Liver (tissue), 9 donors: ENCODE measurements around the gene LAT. TPM values are rescaled to one million over a fixed set of nuclear protein-coding genes. Genes with fewer than 3 reads are reported as not detected.

ENCODE experiments used
- DNase-seq: peaks from one replicate; pipeline ENCODE4 v3.0.0-alpha.2; 2017; ENCODE audit warnings: low spot score
- H3K27ac ChIP-seq, 2 donors: one replicate each; pipeline ENCODE4 v1.7.0; 2013; ENCODE audit warnings: inconsistent platforms in 2 of 2, low read length in 2 of 2, control low read depth in 1 of 2, low read depth in 1 of 2, mild to moderate bottlenecking in 1 of 2
- H3K27me3 ChIP-seq, 4 donors: one replicate each; pipeline versions ENCODE4 v1.6.1 to v1.7.0; 2013; ENCODE audit warnings: low read length in 3 of 4, inconsistent platforms in 1 of 4, mild to moderate bottlenecking in 1 of 4, moderate library complexity in 1 of 4; ENCODE audit not compliant: control insufficient read depth in 4 of 4, insufficient read depth in 4 of 4
- H3K36me3 ChIP-seq, 4 donors: one replicate each; pipeline versions ENCODE4 v1.6.1 to v1.7.0; 2013; ENCODE audit warnings: low read length in 3 of 4, mild to moderate bottlenecking in 3 of 4, low read depth in 1 of 4, moderate library complexity in 1 of 4; ENCODE audit not compliant: control insufficient read depth in 4 of 4, insufficient read depth in 3 of 4
- H3K4me1 ChIP-seq, 4 donors: one replicate each; pipeline versions ENCODE4 v1.6.1 to v1.7.0; 2013; ENCODE audit warnings: low read length in 3 of 4, mild to moderate bottlenecking in 3 of 4, moderate library complexity in 1 of 4; ENCODE audit not compliant: control insufficient read depth in 4 of 4, insufficient read depth in 4 of 4
- H3K4me3 ChIP-seq, 3 donors: one replicate each; pipeline versions ENCODE4 v1.6.1 to v1.7.0; 2013; ENCODE audit warnings: low read length in 3 of 3, control low read depth in 1 of 3, low read depth in 1 of 3, mild to moderate bottlenecking in 1 of 3
- H3K9ac ChIP-seq, 2 donors: one replicate each; pipeline ENCODE4 v1.7.0; 2013; ENCODE audit warnings: low read length in 2 of 2, mild to moderate bottlenecking in 2 of 2, moderate library complexity in 2 of 2, control low read depth in 1 of 2, low read depth in 1 of 2
- H3K9me3 ChIP-seq, 4 donors: one replicate each; pipeline versions ENCODE4 v1.6.1 to v1.7.0; 2013; ENCODE audit warnings: low read length in 3 of 4; ENCODE audit not compliant: control insufficient read depth in 4 of 4
- FOXA1 ChIP-seq: IDR thresholded peaks from 2 replicates; pipeline ENCODE4 v1.6.1; 2016; ENCODE audit warnings: antibody characterized with exemption
- FOXA2 ChIP-seq: IDR thresholded peaks from 2 replicates; pipeline ENCODE4 v1.6.1; 2016; ENCODE audit warnings: antibody characterized with exemption
- GABPA ChIP-seq, 2 donors: IDR thresholded peaks in 1 of 2; conservative IDR thresholded peaks in 1 of 2; 2 replicates each; pipeline ENCODE4 v1.6.1; 2016; ENCODE audit warnings: antibody characterized with exemption in 2 of 2, mild to moderate bottlenecking in 1 of 2, moderate library complexity in 1 of 2
- HNF4A ChIP-seq, 2 donors: conservative IDR thresholded peaks; 2 replicates each; pipeline ENCODE4 v1.6.1; 2016; ENCODE audit warnings: antibody characterized with exemption in 2 of 2, mild to moderate bottlenecking in 2 of 2
- HNF4G ChIP-seq: IDR thresholded peaks from 2 replicates; pipeline ENCODE4 v1.6.1; 2016; ENCODE audit warnings: antibody characterized with exemption
- JUND ChIP-seq, 2 donors: IDR thresholded peaks; 2 replicates each; pipeline ENCODE4 v1.6.1; 2016; ENCODE audit warnings: antibody characterized with exemption in 2 of 2
- MAX ChIP-seq: IDR thresholded peaks from 2 replicates; pipeline ENCODE4 v1.6.1; 2016; ENCODE audit warnings: antibody characterized with exemption
- NR2F2 ChIP-seq: IDR thresholded peaks from 2 replicates; pipeline ENCODE4 v1.6.1; 2016; ENCODE audit warnings: antibody characterized with exemption
- RAD21 ChIP-seq, 2 donors: IDR thresholded peaks; 2 replicates each; pipeline ENCODE4 v1.6.1; 2016; ENCODE audit warnings: antibody characterized with exemption in 2 of 2, mild to moderate bottlenecking in 2 of 2
- REST ChIP-seq: IDR thresholded peaks from 2 replicates; pipeline ENCODE4 v1.6.1; 2016; ENCODE audit warnings: antibody characterized with exemption, mild to moderate bottlenecking
- TAF1 ChIP-seq: conservative IDR thresholded peaks from 2 replicates; pipeline ENCODE4 v1.6.1; 2016; ENCODE audit warnings: antibody characterized with exemption, mild to moderate bottlenecking
- YY1 ChIP-seq: IDR thresholded peaks from 2 replicates; pipeline ENCODE4 v1.6.1; 2016; ENCODE audit warnings: antibody characterized with exemption, mild to moderate bottlenecking
- ZBTB33 ChIP-seq: IDR thresholded peaks from 2 replicates; pipeline ENCODE4 v1.6.1; 2016; ENCODE audit warnings: antibody characterized with exemption
- WGBS: extraction: QIAGEN DNeasy Blood & Tissue Kit; methylation state at CpG from one replicate; pipeline ENCODE4 v1.1.7; 2013; 5-methylcytosine and 5-hydroxymethylcytosine counted together
- polyA plus RNA-seq, 2 donors: library from polyadenylated mRNA; stranded (reverse) in 1 of 2; unstranded in 1 of 2; fragments of 200-250 nt in 1 of 2; fragments of >200 nt in 1 of 2; fragmentation: Nextera tagmentation in 1 of 2; extraction: Ambion mirVana in 1 of 2; gene quantifications; one replicate each; pipeline versions ENCODE4 v1.2.1 to v1.2.3, GENCODE V29; 2013 to 2015
- total RNA-seq, 2 donors: library from RNA; depleted of rRNA; stranded (reverse); fragments of >200 nt; gene quantifications; one replicate each; pipeline ENCODE4 v1.2.3, GENCODE V29; 2014
- TF ChIP-seq, protein P1 (sequence below): IDR thresholded peaks from 2 replicates; pipeline ENCODE4 v1.6.1; 2016; ENCODE audit warnings: antibody characterized with exemption
- TF ChIP-seq, protein P2 (sequence below): fragments of 150-350 bp; IDR thresholded peaks from 2 replicates; pipeline ENCODE4 v1.5.1; 2017; ENCODE audit warnings: improper control_type of control experiment, low read depth, low read length; ENCODE audit not compliant: missing input control
- donor health status: healthy.
- donor health status: healthy.
- donor health status: healthy.
- donor health status: healthy.
- donor health status: healthy.

Gene LAT
- total and polyA plus RNA-seq, 4 donors, result 1.3 to 2.3 (median 1.6) TPM

GRCh38 chr16:29011112-29011511, 26.3 kb downstream of the LAT start (continued):
- TF ChIP-seq REST, result no peak
- no peak for TF ChIP-seq MAX

GRCh38 chr16:29011851-29012250, 27.0 kb downstream of the LAT start:
- no peak overlapping the region for H3K27ac ChIP-seq
- TF ChIP-seq RAD21 (IDR thresholded peaks at IDR 0.05) (no peak), FOXA1 (no peak), TAF1 (no peak), REST (no peak), HNF4G (no peak), GABPA (IDR thresholded peaks at IDR 0.05 in 1 of 2, conservative IDR thresholded peaks at IDR 0.05 in 1 of 2) (no peak), HNF4A (conservative IDR thresholded peaks at IDR 0.05) (no peak), JUND (IDR thresholded peaks at IDR 0.05) (no peak), ZBTB33 (no peak), FOXA2 (no peak), MAX (no peak), NR2F2 (no peak), YY1 (no peak)
- TF ChIP-seq, protein P1, sequence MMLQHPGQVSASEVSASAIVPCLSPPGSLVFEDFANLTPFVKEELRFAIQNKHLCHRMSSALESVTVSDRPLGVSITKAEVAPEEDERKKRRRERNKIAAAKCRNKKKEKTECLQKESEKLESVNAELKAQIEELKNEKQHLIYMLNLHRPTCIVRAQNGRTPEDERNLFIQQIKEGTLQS, result no peak
- TF ChIP-seq, protein P2, sequence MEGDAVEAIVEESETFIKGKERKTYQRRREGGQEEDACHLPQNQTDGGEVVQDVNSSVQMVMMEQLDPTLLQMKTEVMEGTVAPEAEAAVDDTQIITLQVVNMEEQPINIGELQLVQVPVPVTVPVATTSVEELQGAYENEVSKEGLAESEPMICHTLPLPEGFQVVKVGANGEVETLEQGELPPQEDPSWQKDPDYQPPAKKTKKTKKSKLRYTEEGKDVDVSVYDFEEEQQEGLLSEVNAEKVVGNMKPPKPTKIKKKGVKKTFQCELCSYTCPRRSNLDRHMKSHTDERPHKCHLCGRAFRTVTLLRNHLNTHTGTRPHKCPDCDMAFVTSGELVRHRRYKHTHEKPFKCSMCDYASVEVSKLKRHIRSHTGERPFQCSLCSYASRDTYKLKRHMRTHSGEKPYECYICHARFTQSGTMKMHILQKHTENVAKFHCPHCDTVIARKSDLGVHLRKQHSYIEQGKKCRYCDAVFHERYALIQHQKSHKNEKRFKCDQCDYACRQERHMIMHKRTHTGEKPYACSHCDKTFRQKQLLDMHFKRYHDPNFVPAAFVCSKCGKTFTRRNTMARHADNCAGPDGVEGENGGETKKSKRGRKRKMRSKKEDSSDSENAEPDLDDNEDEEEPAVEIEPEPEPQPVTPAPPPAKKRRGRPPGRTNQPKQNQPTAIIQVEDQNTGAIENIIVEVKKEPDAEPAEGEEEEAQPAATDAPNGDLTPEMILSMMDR, result no peak
- H3K9me3 ChIP-seq, result no peaks in the 10 kb centered on the region
- no peak overlapping the region for H3K4me3 ChIP-seq
- H3K27me3 ChIP-seq, result no peaks in the 10 kb centered on the region
- WGBS, result 93% methylated on average over 4 of the region's 4 CpGs
- peaks cover 0 to 10% (median 7%) of the 10 kb centered on the region in 4 donors for H3K4me1 ChIP-seq
- H3K9ac ChIP-seq, result no peak overlapping the region
- DNase-seq, result no peak
- H3K36me3 ChIP-seq, result no peaks in the 10 kb centered on the region
